Measurements from ENCODE around the gene FASN. TPM values are rescaled to one million over a fixed set of nuclear protein-coding genes. Genes with fewer than 3 reads are reported as not detected.
A peak's percentile ranks its signal among the peaks of the same experiment; 100 is the strongest.

Gene FASN
- total RNA-seq, 1 experiment from 2014 or later, result 69.2 TPM

DNA sequence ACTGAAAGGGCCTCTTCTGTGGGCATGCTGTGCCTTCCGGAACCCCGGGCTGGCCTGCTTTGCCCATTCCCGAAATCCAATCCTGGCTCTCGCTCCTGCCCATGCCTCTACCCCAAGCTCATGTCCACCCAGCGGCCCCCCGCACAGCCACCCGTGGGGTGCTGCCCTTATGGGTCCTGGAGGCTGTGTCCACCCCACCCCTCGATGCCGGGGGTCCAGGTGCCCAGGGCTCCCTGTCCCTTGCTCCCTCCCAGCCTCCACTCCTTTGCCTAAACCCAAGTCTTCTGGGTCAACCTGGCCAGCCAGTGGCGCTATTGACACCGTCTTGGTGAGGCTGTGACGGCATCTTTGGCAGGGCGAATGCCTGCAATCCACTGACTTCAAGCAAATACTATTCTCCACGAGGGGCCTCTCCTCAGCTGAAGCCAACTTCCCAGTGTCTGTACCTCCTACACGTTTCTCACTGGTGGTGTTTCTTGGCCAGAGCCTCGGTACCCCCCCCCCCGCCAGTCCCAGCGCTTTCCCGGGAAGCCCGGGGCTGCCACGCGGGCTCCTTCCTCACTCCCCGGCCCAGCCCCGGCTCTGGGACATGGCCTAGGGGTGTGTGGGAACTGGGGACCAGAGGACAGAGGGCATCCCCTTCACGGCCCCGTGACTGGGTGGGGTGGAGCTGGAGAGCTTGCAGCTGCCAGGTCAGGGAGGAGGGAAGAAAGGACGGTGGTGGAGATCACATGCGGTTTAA lies 20.2 kb downstream of the FASN start:
- no peak for DNase-seq (ENCODE audit: low read depth)

DNA sequence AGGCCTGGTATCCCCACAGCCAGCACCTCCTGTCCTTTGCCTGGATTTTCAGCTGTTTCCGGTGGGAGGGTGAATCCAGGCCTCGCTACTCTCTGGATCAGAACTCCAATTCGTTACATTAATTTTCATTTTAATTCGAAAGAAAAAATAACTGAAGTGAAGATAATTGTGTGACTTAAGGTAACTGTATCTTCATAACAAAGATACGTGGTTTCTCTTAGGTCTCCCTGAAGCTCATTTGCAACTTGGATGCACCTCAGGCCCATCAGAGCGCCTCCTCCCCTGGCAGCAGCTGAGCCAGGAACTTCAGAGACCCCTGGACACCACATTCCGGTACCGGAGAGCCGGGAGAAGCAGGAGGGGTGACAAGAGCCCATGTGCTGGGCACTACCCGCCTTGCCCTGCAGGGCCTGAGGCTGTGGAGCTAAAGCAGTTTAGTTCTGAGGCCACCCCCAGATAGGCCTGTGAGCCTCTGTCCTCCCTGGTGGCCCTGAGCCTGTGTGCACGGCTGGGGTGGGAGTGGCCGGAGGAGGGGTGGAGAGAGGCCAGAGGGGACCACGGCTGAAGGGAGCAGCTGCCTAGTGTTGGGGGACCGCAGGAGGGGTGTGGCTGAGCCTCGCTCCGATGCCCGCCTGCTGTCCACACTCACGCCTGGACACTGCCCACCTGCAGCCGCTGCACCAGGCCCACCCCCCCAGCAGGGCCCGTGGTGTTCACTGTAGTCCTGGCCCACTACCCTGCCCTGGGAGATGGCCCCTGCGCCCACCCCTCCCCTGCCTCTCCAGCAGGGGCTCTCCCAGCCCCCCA lies 21.0 kb downstream of the FASN start:
- no peak for DNase-seq (ENCODE audit: low read depth)

DNA sequence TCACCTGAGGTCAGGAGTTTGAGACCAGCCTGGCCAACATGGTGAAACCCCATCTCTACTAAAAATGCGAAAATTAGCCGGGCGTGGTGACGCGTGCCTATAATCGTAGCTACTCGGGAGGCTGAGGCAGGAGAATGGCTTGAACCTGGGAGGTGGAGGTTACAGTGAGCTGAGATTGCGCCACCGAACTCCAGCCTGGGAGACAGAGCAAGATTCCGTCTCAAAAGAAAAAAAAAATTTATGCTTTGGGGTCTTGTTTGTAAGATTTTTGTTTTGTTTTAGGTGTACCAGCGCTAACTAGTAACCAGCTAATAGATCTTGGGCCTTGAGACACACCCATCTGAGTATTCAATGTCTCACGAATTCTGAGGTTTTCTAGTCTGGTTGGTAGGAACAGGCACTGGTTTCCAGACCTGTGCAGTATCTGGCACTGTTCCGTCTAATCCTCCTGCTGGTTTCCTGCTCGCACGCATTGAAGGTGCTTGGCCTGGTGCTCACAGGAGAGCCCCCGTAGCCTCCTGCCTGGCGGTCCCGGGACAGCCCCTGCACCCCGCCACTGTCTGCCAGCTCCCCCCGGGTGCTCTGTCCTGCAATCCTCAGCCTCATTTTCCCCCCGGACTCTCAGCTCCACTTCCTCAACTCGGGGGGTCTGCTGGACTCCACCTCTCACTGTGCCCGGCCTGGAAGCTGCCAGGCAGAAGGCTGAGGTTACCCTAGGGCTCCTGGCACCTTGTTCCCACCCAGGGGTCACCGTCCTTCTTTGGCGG lies 21.8 kb downstream of the FASN start:
- DNase-seq (ENCODE audit: low read depth), result no peak

DNA sequence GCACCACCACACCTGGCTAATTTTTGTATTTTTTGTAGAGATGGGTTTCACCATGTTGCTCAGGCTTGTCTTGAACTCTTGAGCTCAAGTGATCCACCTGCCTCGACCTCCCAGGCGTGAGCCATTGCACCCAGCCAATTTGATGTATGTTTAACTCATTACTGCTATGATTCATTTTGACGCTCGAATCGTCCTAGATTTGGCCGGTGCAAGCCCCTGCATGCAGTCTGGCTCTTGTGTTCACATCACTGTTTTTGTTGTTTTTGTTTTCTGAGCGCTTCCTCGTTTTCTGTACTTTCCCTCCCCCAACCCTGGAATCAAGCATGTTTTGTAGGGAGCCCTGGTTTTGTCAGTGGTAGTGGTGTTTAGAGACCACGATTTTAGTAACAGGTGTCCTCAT lies 24.6 kb downstream of the FASN start:
- DNase-seq (ENCODE audit: low read depth), result no peak

DNA sequence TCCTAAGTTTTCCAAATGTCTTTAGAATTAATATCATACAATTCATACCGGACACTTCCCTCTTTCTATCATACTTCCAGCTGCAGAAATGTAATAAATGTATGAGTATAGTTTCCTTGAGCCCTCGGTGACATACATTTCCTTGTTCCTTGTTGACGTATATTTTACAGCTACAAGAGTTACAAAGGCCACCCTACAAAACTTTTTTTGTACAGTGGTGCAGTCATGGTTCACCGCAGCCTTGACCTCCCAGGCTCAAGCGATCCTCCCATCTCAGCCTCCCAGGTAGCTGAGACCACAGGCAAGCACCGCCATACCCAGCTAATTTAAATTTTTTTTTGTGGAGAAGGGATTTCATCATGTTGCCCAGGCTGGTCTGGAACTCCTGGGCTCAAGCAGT lies 25.2 kb downstream of the FASN start:
- no peak for DNase-seq (ENCODE audit: low read depth)

DNA sequence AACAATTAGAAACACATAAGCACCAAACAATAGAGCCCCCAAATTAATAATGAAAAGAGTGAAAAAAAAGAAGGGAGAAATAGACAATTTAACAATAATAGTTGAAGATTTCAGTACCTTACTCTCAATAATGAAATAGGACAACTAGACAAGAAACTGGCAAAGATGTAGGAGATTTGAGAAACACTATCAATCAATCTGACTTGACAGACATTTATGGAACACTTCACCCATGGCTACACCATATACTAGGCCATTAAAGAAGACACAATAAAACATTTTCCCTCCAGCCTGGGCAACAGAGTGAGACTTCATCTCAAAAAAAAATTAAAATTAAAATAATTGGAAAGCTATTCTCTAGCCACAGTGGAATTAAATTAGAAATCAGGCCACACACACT lies 27.4 kb downstream of the FASN start:
- no peak for DNase-seq (ENCODE audit: low read depth)

DNA sequence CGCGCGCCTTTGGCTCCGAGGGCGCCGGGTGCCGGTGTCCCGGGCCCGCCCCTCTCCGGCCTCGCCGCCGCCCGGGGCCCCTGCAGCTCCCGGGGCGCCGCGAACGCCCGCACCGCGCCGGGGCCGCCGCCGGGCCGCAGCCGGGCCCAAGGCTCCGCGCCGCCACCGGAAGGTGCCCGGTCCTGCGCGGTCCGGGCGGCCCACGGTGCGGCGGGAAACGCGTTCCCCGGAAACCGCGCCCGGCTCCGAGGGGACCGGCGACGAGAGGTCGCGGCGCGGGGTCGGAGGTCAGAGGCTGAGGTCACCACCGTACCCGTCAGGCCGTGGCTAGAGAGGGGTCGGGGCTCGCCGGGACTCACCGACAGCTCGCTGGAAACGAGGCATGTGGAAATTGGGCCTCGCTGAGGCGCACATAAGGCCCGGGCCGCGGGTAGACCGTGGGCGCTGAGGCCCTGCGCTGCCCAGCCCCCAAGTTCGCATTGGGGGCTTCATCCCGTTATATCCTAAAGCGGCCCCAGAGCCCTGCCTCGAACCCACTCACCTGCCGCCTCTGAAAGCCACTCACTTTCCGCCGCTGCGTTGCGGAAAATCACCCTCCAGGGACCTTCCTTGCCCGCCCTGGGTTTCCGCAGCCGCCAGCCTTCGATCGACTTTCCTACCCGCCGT lies 32.3 kb downstream of the FASN start, which contains the start of gene DUS1L:
Gene DUS1L, minus strand, starts transcription at position 167 of the 666 bp plus-strand sequence. CDS start 745 bp downstream, outside the sequence.
- DNase-seq (ENCODE audit: low read depth), result peak; percentile 41

DNA sequence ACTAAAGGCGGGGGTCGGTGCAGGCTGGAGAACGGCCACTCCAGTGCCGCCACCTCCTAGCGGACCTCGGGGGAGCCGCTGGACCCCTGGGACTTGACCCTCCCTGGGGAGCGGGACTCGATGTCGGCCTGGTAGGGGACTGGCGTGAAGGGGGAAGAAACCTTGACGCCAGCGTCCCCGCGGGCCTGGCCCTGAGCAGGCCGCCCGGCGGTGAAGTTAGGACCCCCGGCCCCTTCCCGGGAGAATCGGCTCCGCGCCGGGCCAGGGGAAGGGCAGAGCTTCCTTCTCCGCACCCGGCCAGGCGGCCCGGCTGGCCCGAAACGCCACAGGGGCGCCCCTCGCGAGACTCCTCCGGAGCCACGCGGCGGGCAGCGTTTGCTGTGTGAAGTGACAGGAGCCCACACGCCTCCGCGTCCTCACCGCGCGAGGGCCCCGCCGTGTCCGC lies 32.8 kb downstream of the FASN start:
- DNase-seq (ENCODE audit: low read depth), result peak; percentile 22

DNA sequence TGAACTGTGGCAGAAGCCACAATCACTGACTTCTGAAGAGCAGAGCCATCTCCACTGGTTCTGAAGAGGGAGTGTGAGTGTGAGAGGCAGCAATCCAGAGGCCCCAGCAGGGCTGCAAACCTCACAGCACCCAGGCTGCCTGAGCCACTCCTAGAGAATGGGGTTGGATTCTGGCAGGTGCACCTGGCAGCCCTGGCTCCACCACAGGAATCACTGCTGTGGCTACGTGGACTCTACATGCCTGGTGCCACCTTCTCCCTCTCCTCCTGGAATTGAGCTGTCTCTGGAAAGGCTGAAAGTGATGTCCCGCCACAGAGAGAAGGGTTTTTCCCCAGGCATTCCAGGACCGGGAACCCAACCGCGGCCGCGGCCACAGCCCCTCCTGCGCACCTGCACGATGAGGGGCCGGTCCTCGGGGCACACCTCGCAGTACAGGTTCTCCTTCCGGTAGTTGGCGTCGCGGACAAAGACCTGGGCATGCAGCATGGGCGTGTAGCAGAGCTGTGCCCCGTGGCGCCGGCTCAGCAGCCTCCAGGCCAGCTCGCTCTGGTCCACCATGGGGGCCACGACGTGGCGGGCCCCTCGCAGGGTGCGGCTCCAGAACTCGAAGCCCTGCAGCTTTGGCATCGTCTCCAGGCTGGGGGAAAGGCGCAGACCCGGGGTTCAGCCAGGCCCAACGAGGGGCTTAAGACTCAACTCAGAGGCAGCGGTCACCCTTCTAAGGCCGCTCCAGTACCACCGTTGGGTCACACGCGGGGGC lies 33.4 kb downstream of the FASN start:
- no peak for DNase-seq (ENCODE audit: low read depth)

DNA sequence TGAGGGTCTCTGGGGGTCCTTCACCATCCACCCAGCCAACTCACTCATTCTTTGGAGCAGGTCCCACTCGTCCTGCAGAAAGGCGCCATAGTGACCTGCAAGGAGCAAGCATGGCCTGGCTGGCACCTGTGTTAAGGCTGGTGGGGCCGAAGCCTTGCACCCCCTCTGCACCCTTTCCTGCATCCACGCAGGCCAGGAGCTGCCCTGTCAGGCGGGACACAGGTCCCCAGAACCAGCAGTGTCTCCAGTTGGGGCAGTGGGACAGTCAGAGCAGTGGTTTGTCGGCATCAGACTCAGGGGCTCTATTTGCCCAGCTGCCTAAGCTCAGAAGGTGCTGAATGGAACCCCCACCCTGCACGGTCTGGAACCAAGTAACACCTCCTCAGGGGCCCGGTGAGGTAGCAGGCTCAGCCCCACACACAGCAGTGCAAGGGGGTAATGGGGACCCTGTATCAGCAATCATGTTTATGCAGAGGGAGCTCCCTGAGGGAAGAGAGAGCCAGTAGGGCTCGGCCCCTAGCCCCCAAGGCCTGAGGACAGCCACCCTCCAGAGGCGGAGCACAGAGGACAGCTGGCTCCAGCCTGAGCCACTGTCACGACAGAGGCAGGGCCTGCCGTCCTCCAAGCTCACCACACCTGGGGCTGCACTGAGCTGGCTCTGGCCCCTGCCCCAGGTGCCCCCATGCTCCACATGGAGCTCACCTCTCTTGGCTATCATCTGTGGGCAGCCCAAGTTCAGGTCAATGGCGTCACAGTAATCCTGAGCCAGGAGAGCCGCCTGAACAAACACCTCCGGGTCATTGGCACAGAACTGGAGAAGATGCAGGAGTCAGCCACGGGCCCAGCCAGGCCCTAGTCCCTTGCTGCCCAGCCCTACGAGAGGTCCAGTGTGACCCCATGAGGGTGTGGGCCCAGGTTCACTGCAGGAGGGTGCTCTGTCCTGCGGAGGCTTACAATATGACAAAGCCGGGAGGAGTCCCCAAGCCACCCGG lies 34.3 kb downstream of the FASN start:
- no peak for DNase-seq (ENCODE audit: low read depth)

DNA sequence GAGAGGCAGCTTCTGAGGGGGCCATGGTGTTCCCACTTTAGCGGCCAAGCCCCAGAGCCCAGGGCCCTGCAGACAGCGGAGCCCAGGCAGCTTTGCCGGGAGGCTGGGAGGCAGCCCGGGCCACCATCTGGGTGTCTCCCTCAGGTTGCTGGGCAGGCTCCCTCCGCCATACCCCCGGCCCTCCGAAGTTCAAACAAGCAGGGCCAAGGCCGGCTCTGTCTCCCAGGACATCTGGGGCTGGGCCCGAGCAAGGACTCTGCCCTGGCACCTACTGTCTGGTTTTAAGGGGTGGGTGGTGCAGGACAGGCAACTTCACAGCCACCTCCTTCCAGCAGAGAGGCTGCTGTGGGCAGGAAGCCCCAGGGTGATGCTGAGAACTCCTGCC lies 35.1 kb downstream of the FASN start:
- no peak for DNase-seq (ENCODE audit: low read depth)

DNA sequence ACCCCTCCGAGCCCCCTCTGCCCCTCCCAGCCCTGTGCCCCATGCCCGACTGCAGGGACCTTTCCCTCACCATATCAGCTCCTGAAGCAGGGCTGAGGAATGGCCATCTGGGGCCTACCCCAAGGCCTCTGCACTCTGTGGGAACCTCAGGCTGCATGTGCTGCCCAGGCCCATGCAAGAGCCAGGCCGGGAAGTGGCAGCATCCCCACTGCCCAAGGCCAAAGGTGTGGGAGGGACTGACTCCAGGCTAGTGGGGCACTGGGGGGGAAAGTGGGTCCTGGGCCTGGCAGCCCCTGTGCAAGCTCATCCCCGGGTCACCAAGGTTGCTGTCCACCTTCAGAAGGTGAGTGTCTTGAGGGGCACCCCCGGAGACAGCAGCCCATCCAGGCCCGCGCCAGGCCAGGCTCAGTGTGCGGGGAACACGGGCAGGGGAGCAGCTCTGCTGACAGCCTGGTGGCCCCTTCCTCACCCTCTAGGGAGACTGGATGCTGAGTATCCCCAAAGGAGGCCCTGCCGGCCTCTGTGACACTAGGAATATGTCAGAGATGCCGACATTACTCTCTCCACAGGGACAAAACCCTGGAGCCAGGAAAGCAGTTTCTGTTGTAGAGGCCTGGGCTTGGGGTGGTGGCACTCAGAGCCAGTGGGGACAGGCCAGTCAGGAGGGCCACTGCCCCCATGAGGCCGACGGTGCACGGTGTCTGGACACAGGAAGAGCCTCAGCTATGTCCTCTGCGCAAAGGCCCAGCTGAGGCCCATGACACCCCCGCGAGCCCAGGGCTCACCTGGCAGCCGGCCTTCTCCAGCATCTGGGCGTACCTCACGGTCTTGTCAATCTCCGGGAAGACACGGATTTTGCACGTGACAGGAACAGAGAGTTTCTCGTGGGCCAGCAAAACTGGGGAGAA lies 35.7 kb downstream of the FASN start:
- DNase-seq (ENCODE audit: low read depth), result no peak

DNA sequence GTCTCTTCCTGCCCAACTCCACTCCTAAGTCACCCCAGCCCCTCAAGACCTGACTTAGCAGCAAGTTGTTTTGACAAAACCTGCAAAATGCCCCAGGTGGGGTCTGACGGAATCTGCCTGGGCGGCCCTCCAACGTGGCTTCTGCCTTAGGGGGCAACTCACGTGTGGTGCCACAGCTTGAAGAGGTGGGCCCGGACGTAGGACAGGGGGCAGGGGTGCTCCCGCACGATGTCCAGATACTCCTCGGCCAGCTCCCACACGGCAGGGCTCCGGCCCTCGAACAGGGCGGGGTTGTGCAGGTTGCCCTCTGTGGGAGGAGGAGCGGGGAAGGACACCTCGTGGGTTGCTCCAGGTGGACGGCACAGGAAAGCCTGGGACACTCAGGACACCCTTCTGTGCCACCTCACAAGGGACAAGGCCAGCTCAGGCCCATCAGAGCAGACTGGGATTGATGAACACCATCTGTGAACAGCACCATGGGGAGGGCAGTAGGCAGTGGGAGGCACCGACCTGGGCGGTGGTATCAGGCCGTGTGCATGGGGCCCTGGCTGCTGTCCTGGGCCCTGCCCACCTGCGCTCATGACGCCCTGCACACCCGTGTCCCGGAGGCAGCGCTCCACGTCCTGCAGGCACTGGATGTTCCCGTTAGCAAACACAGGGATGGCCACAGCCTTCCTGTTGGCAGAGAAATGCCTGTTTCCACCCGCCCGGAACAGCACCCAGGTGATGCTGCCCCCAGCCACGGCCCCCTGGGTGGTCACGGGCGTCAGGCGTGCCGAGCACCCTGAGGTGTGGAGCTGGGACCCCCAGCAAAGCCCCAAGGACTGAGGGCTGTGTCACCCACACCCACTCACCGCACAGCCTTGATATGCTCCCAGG lies 36.8 kb downstream of the FASN start:
- DNase-seq (ENCODE audit: low read depth), result no peak

DNA sequence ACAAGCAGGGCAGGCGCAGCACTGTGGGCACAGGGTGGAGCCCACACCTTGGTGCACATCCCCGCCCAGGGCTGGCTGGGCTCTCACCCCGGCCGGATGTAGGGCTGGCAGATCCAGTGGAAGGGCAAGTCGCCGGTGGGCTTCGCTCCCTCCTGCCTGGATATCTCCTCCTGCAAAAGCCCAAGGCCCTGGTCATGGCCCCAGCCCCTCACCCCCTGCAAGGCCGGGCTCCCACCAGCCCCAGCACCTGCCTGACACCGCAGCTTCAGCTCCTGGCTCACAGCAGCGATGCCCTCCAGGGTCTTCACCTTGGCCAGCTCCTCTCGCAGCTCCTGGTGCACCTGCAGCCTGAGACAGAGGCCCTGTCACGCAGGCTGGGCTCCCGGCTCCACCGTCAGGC lies 37.4 kb downstream of the FASN start:
- DNase-seq (ENCODE audit: low read depth), result no peak

DNA sequence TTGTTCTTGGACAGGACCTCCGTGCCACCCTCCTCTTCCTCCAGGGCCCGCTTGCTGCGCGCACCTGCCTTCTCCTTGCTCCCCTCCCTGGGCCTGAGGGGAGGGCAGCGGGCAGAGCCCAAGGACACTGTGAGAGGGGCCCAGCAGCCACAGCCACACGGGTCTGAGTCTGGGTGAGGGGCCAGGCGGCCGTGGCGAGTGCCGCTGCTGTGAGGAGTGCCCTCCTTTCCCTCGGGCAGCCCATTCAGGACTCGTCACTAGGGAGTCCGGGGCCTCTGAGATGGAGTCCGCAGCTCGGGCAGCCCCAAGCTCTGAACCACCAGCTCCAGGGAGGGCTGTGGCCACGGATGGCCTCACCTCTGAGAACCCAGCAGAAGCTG lies 38.0 kb downstream of the FASN start:
- DNase-seq (ENCODE audit: low read depth), result no peak

DNA sequence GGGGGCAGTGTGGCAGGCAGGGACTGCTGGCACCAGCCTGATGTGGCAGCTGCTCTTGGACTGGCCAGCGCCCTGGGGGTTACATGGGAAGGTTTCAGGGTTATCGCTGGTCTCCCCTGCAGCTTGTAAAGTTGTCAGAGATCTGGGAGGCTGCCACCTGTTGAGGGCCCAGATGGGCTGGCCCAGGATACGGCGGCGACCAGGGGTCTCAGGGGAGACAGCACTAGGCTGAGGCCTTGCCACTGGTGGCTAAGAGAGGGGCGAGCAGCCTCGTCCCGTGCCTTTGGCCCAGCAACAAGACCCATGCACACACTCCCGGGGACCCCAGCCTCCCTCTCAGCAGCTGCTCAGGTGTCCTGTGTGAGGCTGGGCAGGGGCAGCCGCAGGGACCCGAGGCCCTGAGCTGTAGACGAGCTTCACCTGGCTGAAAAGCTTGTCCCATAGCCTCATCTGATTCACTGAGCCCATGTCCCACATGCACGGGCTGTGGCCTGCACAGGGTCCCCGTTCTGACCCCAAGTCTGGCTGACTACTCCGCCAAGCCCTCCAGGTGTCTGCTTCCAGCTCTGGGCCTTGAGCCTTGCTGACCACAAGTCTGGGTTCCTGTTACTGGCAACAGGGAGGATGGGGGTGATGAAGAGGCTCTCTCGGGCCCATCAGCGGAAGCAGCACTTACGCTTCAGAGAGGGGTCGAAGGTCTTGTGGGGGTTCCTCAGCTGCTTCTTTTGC lies 38.6 kb downstream of the FASN start:
- no peak for DNase-seq (ENCODE audit: low read depth)

DNA sequence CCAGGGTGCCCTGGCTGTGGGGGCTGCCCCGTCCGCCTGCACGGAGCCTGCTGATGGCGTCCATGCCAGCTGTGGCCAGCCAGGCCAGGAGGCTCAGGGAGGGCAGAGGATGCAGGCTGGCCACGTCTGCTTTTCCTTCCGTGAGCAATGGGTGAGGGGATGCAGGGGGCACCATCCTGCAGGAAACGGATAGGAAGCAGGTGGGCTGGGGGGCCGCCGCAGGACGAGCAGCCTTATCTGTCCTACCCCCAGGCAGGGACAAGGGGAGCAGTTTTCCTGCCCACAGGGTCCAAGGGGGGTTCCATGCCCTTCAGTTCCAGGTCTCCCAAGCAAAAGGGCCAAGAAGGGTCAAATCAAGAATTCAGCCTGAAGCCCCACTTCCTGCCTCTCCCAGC lies 39.2 kb downstream of the FASN start:
- no peak for DNase-seq (ENCODE audit: low read depth)
